Body of pancreas (tissue), 4 donors: ENCODE results near the gene NABP1.

Source experiments
- CTCF ChIP-seq, 7 experiments: fragments of 450-650 bp in 4 of 7; fragments of 200-600 bp in 3 of 7; sonication (generic) in 3 of 7; IDR thresholded peaks; one replicate each; pipeline ENCODE4 v1.5.1; 2016 to 2019; ENCODE audit warnings: antibody characterized with exemption in 7 of 7
- POLR2A ChIP-seq, 3 donors: fragments of 450-650 bp; IDR thresholded peaks; one replicate each; pipeline ENCODE4 v1.6.1; 2016; ENCODE audit warnings: antibody characterized with exemption in 3 of 3, mild to moderate bottlenecking in 2 of 3

GRCh38 chr2:191631754-191632153 lies 46.2 kb upstream of the NABP1 start:
- TF ChIP-seq POLR2A (IDR thresholded peaks at IDR 0.05) (no peak), CTCF (IDR thresholded peaks at IDR 0.05) (no peak)
